Astrocyte of the spinal cord (primary cell): ENCODE results near the gene UBE2QL1.

Source experiments
- DNase-seq: peaks from one replicate; pipeline ENCODE4 v3.0.0; 2011; ENCODE audit warnings: low read depth, low spot score
- H3K4me3 ChIP-seq: 2 replicates; pipeline ENCODE4 v1.5.1; 2011; ENCODE audit warnings: low read depth, mild to moderate bottlenecking, low read length, moderate library complexity
- in situ Hi-C: cut with HindIII; loops from 2 replicates; pipeline ENCODE4 v1.10.0; 2017; ENCODE audit warnings: low sequenced_read_pairs
- TF ChIP-seq, protein P1 (sequence below): IDR thresholded peaks from 2 replicates; pipeline ENCODE4 v1.5.1; 2012; ENCODE audit warnings: low read depth, mild to moderate bottlenecking, low read length, inconsistent platforms

Gene UBE2QL1

DNA sequence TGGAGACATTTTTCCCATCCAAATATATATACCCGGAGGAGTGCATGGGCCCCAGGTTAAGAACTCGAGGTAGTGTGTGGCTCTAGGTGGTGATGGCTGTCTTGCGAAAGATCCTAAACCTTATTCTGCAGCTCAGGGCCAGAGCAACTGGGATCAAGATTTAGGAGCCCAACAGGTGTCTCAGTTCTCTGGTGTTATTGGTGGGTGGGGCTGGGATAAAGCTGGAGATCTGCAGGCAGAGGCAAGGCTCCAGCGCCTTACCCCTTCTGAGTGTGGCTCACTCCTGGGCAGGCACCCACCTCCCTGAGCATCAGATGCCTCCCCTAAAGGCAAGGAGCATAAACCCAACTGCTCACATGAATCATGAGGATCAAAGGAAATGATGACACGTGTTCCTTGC is 11.2 kb downstream of the UBE2QL1 start:
- in situ Hi-C loops, result no loop called here
- no peak for DNase-seq
- TF ChIP-seq, protein P1, sequence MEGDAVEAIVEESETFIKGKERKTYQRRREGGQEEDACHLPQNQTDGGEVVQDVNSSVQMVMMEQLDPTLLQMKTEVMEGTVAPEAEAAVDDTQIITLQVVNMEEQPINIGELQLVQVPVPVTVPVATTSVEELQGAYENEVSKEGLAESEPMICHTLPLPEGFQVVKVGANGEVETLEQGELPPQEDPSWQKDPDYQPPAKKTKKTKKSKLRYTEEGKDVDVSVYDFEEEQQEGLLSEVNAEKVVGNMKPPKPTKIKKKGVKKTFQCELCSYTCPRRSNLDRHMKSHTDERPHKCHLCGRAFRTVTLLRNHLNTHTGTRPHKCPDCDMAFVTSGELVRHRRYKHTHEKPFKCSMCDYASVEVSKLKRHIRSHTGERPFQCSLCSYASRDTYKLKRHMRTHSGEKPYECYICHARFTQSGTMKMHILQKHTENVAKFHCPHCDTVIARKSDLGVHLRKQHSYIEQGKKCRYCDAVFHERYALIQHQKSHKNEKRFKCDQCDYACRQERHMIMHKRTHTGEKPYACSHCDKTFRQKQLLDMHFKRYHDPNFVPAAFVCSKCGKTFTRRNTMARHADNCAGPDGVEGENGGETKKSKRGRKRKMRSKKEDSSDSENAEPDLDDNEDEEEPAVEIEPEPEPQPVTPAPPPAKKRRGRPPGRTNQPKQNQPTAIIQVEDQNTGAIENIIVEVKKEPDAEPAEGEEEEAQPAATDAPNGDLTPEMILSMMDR, result no peak
- H3K4me3 ChIP-seq, result no peak overlapping the region

DNA sequence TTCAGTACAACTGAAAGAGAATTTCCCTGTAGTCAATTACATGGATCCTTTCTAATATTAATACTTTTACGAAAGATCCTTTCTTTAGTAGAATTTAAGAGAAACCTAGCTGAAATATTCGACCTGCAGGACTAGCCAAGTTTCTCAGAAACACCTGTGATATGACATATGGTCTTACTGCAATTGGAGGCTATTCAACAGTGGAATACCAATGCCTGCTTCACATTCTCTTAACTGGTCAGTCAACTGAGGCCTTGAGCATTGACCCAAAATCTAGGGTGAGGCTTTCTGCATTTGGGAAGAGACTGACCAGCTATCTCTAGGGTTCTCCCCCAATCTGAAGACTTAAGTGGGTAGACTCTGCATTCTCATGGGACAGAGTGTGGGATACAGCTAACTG is 12.3 kb downstream of the UBE2QL1 start:
- TF ChIP-seq, protein P1, result no peak
- in situ Hi-C loops, result no loop called here
- DNase-seq, result no peak
- H3K4me3 ChIP-seq, result no peak overlapping the region

DNA sequence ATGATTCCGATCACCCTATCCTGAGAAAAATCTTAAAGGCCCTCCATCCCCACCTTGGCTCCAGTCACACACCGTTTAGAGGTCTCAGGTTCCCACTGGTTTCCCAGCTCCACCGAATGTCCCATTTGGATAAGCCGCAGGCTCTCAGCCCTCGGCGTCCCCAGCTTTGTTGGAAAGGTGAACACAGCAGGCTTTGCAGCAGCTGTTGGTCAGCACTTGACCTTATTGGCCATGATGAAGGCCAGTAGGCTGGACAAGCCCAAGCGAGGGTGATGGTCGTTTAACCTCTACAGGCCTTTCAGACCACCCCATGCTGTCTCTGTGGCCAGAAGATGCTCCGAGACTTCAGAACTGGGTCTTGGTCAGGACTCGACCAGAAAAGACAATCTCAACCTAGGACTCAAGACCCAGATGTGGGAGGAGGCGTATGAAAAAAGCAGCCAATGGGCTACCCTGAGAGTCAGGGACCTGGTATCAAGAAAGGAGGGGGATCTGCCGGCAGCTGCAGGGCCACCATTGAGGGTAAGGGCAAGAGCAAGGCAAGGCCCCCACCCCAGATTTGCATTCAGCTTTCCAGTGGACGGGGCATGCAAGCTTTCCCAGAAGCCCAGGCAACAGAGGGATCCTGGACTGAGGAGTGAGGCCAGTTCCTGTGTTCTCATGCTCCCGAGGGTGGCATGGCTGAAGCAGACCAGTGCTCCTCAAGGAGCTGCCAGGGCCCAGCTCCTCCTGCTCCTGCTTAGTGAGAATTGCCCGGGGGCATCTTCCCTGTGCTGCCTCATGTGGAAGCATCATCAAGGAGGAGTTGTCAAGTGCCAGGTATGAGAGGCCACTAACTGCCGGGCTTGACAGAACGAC is 13.4 kb downstream of the UBE2QL1 start:
- in situ Hi-C loops, result no loop called here
- no peak overlapping the region for H3K4me3 ChIP-seq
- TF ChIP-seq, protein P1, result no peak
- no peak for DNase-seq

DNA sequence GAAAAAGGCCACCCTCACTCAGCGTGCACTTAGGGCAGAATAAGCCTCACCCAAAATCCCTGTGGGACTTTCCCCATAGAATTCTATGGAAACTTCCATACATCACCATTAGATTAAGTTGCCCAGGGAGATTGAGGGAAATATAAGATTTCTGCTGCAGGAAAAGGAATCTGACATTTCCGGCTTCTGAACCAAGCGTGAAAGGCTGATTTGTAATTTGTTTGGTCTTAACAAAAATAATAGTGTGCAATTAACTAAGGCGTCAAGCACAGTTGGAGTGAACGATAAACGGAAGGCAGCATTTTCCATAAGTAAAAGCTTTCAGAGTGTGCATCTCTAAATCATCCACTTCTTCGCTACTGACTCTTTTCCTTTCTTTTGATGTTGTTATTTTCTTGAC is 14.0 kb downstream of the UBE2QL1 start:
- no peak overlapping the region for H3K4me3 ChIP-seq
- DNase-seq, result no peak
- TF ChIP-seq, protein P1, result no peak
- in situ Hi-C loops, result no loop called here

DNA sequence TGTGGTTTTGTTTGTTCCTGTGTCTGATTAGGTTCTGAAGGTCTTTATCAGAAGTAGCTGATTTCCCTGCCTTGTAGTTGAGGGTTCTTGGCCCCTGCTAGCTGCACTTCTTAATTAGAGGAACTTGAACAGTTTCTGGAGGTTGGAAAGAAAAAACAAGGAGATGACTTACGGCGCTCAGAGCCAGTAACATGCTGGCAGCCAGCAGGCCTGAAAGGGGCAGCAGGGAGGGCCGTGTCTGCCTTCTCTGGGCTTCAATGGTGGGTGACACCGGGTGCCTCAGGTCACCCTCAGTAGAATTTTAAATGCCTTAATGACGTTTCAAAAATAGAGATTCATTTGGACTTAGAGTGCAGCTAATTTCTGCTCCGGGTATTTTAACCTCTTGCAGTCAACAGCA is 15.8 kb downstream of the UBE2QL1 start:
- no peak for DNase-seq
- in situ Hi-C loops, result no loop called here
- TF ChIP-seq, protein P1, result no peak
- H3K4me3 ChIP-seq, result no peak overlapping the region

DNA sequence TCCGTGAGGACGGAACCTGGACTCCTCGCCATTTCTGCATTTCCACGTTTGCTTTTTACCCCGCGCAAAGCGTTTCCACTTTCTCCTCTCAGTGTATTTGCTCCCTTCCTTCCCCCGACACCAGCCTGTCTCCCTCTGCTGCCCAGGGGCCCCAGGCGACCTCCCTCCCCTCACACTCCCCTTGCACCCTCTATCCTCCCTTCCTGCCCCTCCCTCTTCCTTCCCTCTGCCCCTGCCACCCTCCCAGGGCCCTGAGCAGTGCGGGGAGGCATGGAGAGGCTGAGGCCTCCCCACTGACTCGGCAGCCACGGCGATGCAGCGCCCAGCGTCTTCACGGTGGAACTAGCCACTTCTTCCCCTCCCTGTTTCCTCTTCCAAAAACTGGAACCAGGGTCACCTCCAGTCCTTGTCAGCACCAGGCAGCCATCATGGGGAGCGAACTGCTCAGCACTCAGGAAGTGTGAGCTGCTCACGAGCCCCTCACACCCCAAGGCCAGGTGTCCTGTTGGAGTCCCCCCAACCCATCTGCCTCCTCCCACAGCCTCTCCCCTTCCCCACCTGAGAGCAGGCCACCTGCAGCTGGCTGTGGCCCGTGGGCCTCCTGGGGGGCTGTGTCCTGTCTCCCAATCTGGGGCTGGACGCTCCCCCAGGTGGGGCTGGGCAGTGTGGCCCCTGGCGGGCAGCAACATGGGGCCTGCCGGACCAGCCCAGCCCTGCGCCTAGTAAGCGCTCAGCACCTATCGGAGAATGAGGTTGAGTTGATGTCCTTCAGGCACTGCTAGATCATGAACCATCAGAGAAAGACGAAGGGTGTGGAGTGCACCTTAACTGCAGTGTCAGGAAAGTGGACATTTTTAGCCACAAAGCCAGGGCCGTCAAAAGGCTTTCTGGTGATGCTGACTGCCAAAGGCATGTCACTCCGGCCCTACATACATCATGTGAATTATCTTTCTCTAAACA is 17.5 kb downstream of the UBE2QL1 start:
- in situ Hi-C loops, result no loop called here
- no peak for DNase-seq
- no peak overlapping the region for H3K4me3 ChIP-seq
- TF ChIP-seq, protein P1, result no peak
